HL-60 (cell line): ENCODE data around the gene HYCC2.

Experiments used
- DNase-seq, 2 experiments: peaks; one replicate each; pipeline ENCODE4 v3.0.0-alpha.2; 2010 to 2020; ENCODE audit warnings: low read depth in 1 of 2, low spot score in 1 of 2
- H3K27ac ChIP-seq: fragments of 250-450 bp; sonication (Bioruptor Pico); replicated peaks from 2 replicates; pipeline ENCODE4 v1.5.1; 2020; ENCODE audit warnings: mild to moderate bottlenecking, moderate library complexity
- H3K27me3 ChIP-seq: fragments of 250-450 bp; sonication (Bioruptor Pico); 2 replicates; pipeline ENCODE4 v1.5.1; 2021; ENCODE audit warnings: mild to moderate bottlenecking, moderate library complexity; ENCODE audit not compliant: insufficient read depth, poor library complexity, severe bottlenecking
- H3K4me3 ChIP-seq: replicated peaks from 2 replicates; pipeline ENCODE4 v1.5.1; 2011; ENCODE audit warnings: mild to moderate bottlenecking, control low read depth, low read length; ENCODE audit not compliant: insufficient read depth
- CTCF ChIP-seq: IDR thresholded peaks from one replicate; pipeline ENCODE4 v1.5.1; 2011; ENCODE audit warnings: low read length, control low read depth, inconsistent platforms; ENCODE audit not compliant: insufficient read depth
- GABPA ChIP-seq: IDR thresholded peaks from 2 replicates; pipeline ENCODE4 v1.6.1; 2012; ENCODE audit warnings: low read depth
- POLR2AphosphoS5 ChIP-seq: IDR thresholded peaks from 2 replicates; pipeline ENCODE4 v1.6.1; 2012; ENCODE audit warnings: low read depth
- REST ChIP-seq: IDR thresholded peaks from 2 replicates; pipeline ENCODE4 v1.6.1; 2012; ENCODE audit warnings: low read depth; ENCODE audit not compliant: insufficient replicate concordance
- SPI1 ChIP-seq: IDR thresholded peaks from 2 replicates; pipeline ENCODE4 v1.6.1; 2012; ENCODE audit warnings: low read depth, mild to moderate bottlenecking, borderline replicate concordance

The HYCC2 gene

GRCh38 chr2:201059961-201060755 lies 11.3 kb downstream of the HYCC2 start:
- no peak overlapping the region; the same call in 1 of the 2 replicates for H3K27ac ChIP-seq
- no peak overlapping the region for H3K4me3 ChIP-seq
- H3K27me3 ChIP-seq = no peaks in the 10 kb centered on the region
- TF ChIP-seq REST (no peak), CTCF (no peak), POLR2AphosphoS5 (no peak), GABPA (no peak), SPI1 (no peak)
- DNase-seq = peak in 1 of 2 experiments; percentile 22

GRCh38 chr2:201058914-201059313 lies 12.6 kb downstream of the HYCC2 start:
- no peak for DNase-seq
- Histone ChIP-seq H3K27ac (no peak overlapping the region), H3K4me3 (no peak overlapping the region), H3K27me3 (no peaks in the 10 kb centered on the region)
- no peak for TF ChIP-seq CTCF
- TF ChIP-seq REST = no peak
- TF ChIP-seq POLR2AphosphoS5 = no peak
- no peak for TF ChIP-seq SPI1
- TF ChIP-seq GABPA = no peak

GRCh38 chr2:201057715-201058248 lies 13.7 kb downstream of the HYCC2 start:
- H3K27ac ChIP-seq = peak overlapping the region; percentile 2; the same call in 1 of the 2 replicates
- TF ChIP-seq SPI1 = peak; percentile 42; the same call in 1 of the 2 replicates
- no peak for TF ChIP-seq CTCF
- no peak for TF ChIP-seq POLR2AphosphoS5
- TF ChIP-seq GABPA = no peak
- no peak for TF ChIP-seq REST
- no peak for DNase-seq
- no peaks in the 10 kb centered on the region for H3K27me3 ChIP-seq
- no peak overlapping the region for H3K4me3 ChIP-seq
